Measurements from ENCODE around the gene QRICH2.

DNA sequence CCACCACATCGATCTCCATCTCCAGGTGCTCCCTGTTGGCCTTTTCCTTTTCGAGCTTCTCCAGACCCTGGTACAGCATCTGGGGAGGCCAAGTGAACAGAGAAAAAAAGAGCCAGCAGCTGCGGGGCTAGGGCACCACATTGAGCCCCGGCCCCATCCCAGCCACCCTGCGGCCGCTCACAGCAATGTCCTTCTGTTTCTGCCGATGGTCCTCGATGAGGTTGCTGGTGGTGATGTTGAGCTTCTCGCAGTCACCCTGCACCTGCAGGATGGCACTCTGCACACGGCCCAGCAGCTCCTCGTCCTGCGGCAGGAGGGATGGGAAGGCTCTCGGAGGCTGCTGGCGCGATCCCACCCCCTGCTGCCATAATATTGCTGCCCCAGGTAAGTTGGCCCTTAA, 27.4 kb downstream of the QRICH2 start:
- TF ChIP-seq EZH2 (optimal IDR thresholded peaks at IDR 0.05; ENCODE audit: low read depth, low read length), result no peak
- TF ChIP-seq, protein P1, sequence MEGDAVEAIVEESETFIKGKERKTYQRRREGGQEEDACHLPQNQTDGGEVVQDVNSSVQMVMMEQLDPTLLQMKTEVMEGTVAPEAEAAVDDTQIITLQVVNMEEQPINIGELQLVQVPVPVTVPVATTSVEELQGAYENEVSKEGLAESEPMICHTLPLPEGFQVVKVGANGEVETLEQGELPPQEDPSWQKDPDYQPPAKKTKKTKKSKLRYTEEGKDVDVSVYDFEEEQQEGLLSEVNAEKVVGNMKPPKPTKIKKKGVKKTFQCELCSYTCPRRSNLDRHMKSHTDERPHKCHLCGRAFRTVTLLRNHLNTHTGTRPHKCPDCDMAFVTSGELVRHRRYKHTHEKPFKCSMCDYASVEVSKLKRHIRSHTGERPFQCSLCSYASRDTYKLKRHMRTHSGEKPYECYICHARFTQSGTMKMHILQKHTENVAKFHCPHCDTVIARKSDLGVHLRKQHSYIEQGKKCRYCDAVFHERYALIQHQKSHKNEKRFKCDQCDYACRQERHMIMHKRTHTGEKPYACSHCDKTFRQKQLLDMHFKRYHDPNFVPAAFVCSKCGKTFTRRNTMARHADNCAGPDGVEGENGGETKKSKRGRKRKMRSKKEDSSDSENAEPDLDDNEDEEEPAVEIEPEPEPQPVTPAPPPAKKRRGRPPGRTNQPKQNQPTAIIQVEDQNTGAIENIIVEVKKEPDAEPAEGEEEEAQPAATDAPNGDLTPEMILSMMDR (IDR thresholded peaks at IDR 0.05; ENCODE audit: low read length), result no peak

Measured in MM.1S (cell line).